ENCODE data around the gene DBNL. TPM values are rescaled to one million over a fixed set of nuclear protein-coding genes. Genes with fewer than 3 reads are reported as not detected.

The DBNL gene
- total and polyA plus RNA-seq, 4 donors: 26.1 to 60.2 (median 41.5) TPM

DNA sequence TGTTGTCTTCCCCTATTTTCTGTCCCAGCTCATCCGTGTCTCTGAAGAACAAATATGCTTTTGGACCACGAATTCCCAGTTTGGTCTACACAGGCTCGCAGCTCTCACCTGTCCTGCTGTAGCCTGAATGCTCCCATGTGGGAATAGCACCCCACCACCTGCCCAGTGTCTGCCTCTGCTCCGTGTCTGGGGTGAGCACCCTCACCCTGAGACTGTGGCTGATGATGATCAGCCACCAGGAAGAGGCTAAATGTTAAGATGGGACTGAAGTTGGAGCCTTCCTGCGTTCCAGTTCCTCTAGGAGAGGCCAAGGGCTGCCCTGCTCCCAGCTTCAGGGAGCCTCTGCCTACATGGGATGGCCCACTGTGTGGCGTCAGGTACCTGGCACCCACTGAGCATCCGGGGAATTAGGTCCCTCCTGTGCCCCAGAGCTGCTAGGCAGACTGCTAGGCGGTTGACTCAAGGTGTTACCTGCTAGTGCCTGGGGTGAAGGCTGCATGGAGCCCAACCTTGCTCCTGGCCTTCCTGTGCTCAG lies 17.2 kb downstream of the DBNL start:
- H3K9ac ChIP-seq (ENCODE audit: low read depth in 1 of 2, low read length in 2 of 2): no peak overlapping the region

GRCh38 chr7:44062180-44062902 lies 17.8 kb downstream of the DBNL start:
- H3K9ac ChIP-seq (ENCODE audit: low read depth in 1 of 2, low read length in 2 of 2): no peak overlapping the region
- DNase-seq (ENCODE audit: low spot score): no peak
- no peak overlapping the region for H3K4me3 ChIP-seq (ENCODE audit: low read depth in 1 of 3, low read length in 3 of 3)
- peaks cover 10 to 28% (median 20%) of the 10 kb centered on the region in 4 donors for H3K4me1 ChIP-seq (ENCODE audit: control insufficient read depth in 4 of 4, insufficient read depth in 4 of 4, low read length in 3 of 4)
- 83% methylated on average over 11 of the region's 11 CpGs for WGBS
- H3K36me3 ChIP-seq (ENCODE audit: control insufficient read depth in 4 of 4, insufficient read depth in 3 of 4, low read depth in 1 of 4, low read length in 3 of 4): peaks cover 12 to 41% (median 21%) of the 10 kb centered on the region in 4 donors
- TF ChIP-seq RAD21 (IDR thresholded peaks at IDR 0.05) (no peak), FOXA2 (IDR thresholded peaks at IDR 0.05) (no peak), ATF3 (IDR thresholded peaks at IDR 0.05) (no peak), EGR1 (IDR thresholded peaks at IDR 0.05; ENCODE audit: low read depth in 2 of 2) (no peak), HNF4A (conservative IDR thresholded peaks at IDR 0.05) (no peak), GABPA (IDR thresholded peaks at IDR 0.05 in 1 of 2, conservative IDR thresholded peaks at IDR 0.05 in 1 of 2) (no peak), RXRA (IDR thresholded peaks at IDR 0.05) (no peak)
- H3K9me3 ChIP-seq (ENCODE audit: control insufficient read depth in 4 of 4, low read length in 3 of 4): no peaks in the 10 kb centered on the region
- no peaks in the 10 kb centered on the region for H3K27me3 ChIP-seq (ENCODE audit: control insufficient read depth in 4 of 4, insufficient read depth in 4 of 4, low read length in 3 of 4)
- H3K27ac ChIP-seq (ENCODE audit: low read depth in 1 of 2, low read length in 2 of 2): no peak overlapping the region

More for the DNA sequence above, 17.2 kb downstream of the DBNL start:
- TF ChIP-seq FOXA1 (IDR thresholded peaks at IDR 0.05) (no peak), SP1 (IDR thresholded peaks at IDR 0.05) (no peak), HNF4A (conservative IDR thresholded peaks at IDR 0.05) (no peak), TAF1 (conservative IDR thresholded peaks at IDR 0.05) (no peak), REST (IDR thresholded peaks at IDR 0.05) (no peak), RXRA (IDR thresholded peaks at IDR 0.05) (no peak), RAD21 (IDR thresholded peaks at IDR 0.05) (no peak), FOXA2 (IDR thresholded peaks at IDR 0.05) (no peak), GABPA (IDR thresholded peaks at IDR 0.05 in 1 of 2, conservative IDR thresholded peaks at IDR 0.05 in 1 of 2) (no peak)
- TF ChIP-seq, protein P1, sequence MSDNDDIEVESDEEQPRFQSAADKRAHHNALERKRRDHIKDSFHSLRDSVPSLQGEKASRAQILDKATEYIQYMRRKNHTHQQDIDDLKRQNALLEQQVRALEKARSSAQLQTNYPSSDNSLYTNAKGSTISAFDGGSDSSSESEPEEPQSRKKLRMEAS (IDR thresholded peaks at IDR 0.05): no peak
- DNase-seq (ENCODE audit: low spot score): no peak
- no peaks in the 10 kb centered on the region for H3K27me3 ChIP-seq (ENCODE audit: control insufficient read depth in 4 of 4, insufficient read depth in 4 of 4, low read length in 3 of 4)
- no peak overlapping the region for H3K4me3 ChIP-seq (ENCODE audit: low read depth in 1 of 3, low read length in 3 of 3)
- no peak overlapping the region for H3K27ac ChIP-seq (ENCODE audit: low read depth in 1 of 2, low read length in 2 of 2)
- peaks cover 18 to 48% (median 25%) of the 10 kb centered on the region in 4 donors for H3K36me3 ChIP-seq (ENCODE audit: control insufficient read depth in 4 of 4, insufficient read depth in 3 of 4, low read depth in 1 of 4, low read length in 3 of 4)
- peaks cover 10 to 28% (median 20%) of the 10 kb centered on the region in 4 donors for H3K4me1 ChIP-seq (ENCODE audit: control insufficient read depth in 4 of 4, insufficient read depth in 4 of 4, low read length in 3 of 4)
- no peaks in the 10 kb centered on the region for H3K9me3 ChIP-seq (ENCODE audit: control insufficient read depth in 4 of 4, low read length in 3 of 4)
- WGBS: 91% methylated on average over 8 of the region's 8 CpGs

GRCh38 chr7:44062903-44063295 lies 18.4 kb downstream of the DBNL start:
- 32% methylated on average over 3 of the region's 3 CpGs for WGBS
- no peak overlapping the region for H3K27ac ChIP-seq (ENCODE audit: low read depth in 1 of 2, low read length in 2 of 2)
- H3K36me3 ChIP-seq (ENCODE audit: control insufficient read depth in 4 of 4, insufficient read depth in 3 of 4, low read depth in 1 of 4, low read length in 3 of 4): peaks cover 7 to 36% (median 20%) of the 10 kb centered on the region in 4 donors
- TF ChIP-seq HNF4G (IDR thresholded peaks at IDR 0.05): no peak
- TF ChIP-seq NR2F2 (IDR thresholded peaks at IDR 0.05): peak; percentile 89
- peak; percentile 76 to 83 for TF ChIP-seq RXRA (IDR thresholded peaks at IDR 0.05)
- no peak for TF ChIP-seq GABPA (IDR thresholded peaks at IDR 0.05 in 1 of 2, conservative IDR thresholded peaks at IDR 0.05 in 1 of 2)
- peak; percentile 90 for TF ChIP-seq FOXA2 (IDR thresholded peaks at IDR 0.05)
- no peak for TF ChIP-seq REST (IDR thresholded peaks at IDR 0.05)
- TF ChIP-seq JUND (IDR thresholded peaks at IDR 0.05): no peak
- TF ChIP-seq ATF3 (IDR thresholded peaks at IDR 0.05): no peak
- TF ChIP-seq HNF4A (conservative IDR thresholded peaks at IDR 0.05): peak; percentile 63 to 76
- TF ChIP-seq FOXA1 (IDR thresholded peaks at IDR 0.05): peak; percentile 46
- TF ChIP-seq, protein P1 (IDR thresholded peaks at IDR 0.05): no peak
- no peak for TF ChIP-seq YY1 (IDR thresholded peaks at IDR 0.05)
- TF ChIP-seq EGR1 (IDR thresholded peaks at IDR 0.05; ENCODE audit: low read depth in 2 of 2): no peak
- peak in 1 of 2 donors; percentile 43 for TF ChIP-seq RAD21 (IDR thresholded peaks at IDR 0.05)

More at GRCh38 chr7:44062903-44063295, 18.4 kb downstream of the DBNL start:
- H3K27me3 ChIP-seq (ENCODE audit: control insufficient read depth in 4 of 4, insufficient read depth in 4 of 4, low read length in 3 of 4): no peaks in the 10 kb centered on the region
- no peaks in the 10 kb centered on the region for H3K9me3 ChIP-seq (ENCODE audit: control insufficient read depth in 4 of 4, low read length in 3 of 4)
- DNase-seq (ENCODE audit: low spot score): no peak
- peaks cover 10 to 28% (median 20%) of the 10 kb centered on the region in 4 donors for H3K4me1 ChIP-seq (ENCODE audit: control insufficient read depth in 4 of 4, insufficient read depth in 4 of 4, low read length in 3 of 4)
- no peak overlapping the region for H3K9ac ChIP-seq (ENCODE audit: low read depth in 1 of 2, low read length in 2 of 2)
- no peak overlapping the region for H3K4me3 ChIP-seq (ENCODE audit: low read depth in 1 of 3, low read length in 3 of 3)

All from liver (tissue), 9 donors.